HTR-8/SVneo (cell line): ENCODE results near the gene OGDHL.
"Not testable (repeated sequence)": the region's sequence is repeated elsewhere in the genome, so short reads cannot be mapped to it uniquely, and the experiment has no call there.

ENCODE experiments used
- DNase-seq: peaks from one replicate; pipeline ENCODE4 v3.0.0; 2011; ENCODE audit warnings: low spot score, mixed read lengths; ENCODE audit not compliant: insufficient read length
- FAIRE-seq: peaks from 2 replicates; lab custom pipeline; 2011; peaks lifted over from hg19 to GRCh38; lab: Jason Lieb, UNC

OGDHL gene

GRCh38 chr10:49741108-49741995 lies 20.8 kb downstream of the OGDHL start:
- no peak for FAIRE-seq
- no peak for DNase-seq

- DNase-seq (no peak), FAIRE-seq (no peak)
Measured at GRCh38 chr10:49740346-49741107, 21.6 kb downstream of the OGDHL start.

GRCh38 chr10:49739426-49739825 lies 22.7 kb downstream of the OGDHL start:
- FAIRE-seq: no peak
- no peak for DNase-seq

- no peak for DNase-seq
- no peak for FAIRE-seq
Measured at GRCh38 chr10:49738616-49739360, 23.3 kb downstream of the OGDHL start.

GRCh38 chr10:49737474-49738201 lies 24.5 kb downstream of the OGDHL start:
- DNase-seq (no peak), FAIRE-seq (no peak)

- no peak for FAIRE-seq
- DNase-seq: no peak
Measured at GRCh38 chr10:49736564-49737113, 25.5 kb downstream of the OGDHL start.

- DNase-seq: no peak
- no peak for FAIRE-seq
Measured at GRCh38 chr10:49735848-49736563, 26.1 kb downstream of the OGDHL start.

GRCh38 chr10:49735161-49735560 lies 27.0 kb downstream of the OGDHL start:
- FAIRE-seq (no peak), DNase-seq (no peak)

- no peak for DNase-seq
Measured at GRCh38 chr10:49734676-49735075, 27.4 kb downstream of the OGDHL start.

GRCh38 chr10:49733866-49734265 lies 28.3 kb downstream of the OGDHL start:
- no peak for DNase-seq
- no peak for FAIRE-seq

More at GRCh38 chr10:49734676-49735075, 27.4 kb downstream of the OGDHL start:
- no peak for FAIRE-seq

- FAIRE-seq: no peak
- no peak for DNase-seq
Measured at GRCh38 chr10:49726593-49726992, 35.5 kb downstream of the OGDHL start.

GRCh38 chr10:49715157-49715556 lies 47.0 kb downstream of the OGDHL start:
- FAIRE-seq, DNase-seq: not testable (repeated sequence)

- DNase-seq (no peak), FAIRE-seq (no peak)
Measured at GRCh38 chr10:49713266-49713665, 48.9 kb downstream of the OGDHL start.

- FAIRE-seq (no peak), DNase-seq (no peak)
Measured at GRCh38 chr10:49711481-49711880, 50.6 kb downstream of the OGDHL start.

GRCh38 chr10:49710966-49711365 lies 51.2 kb downstream of the OGDHL start:
- FAIRE-seq: no peak
- DNase-seq: no peak

GRCh38 chr10:49709934-49710333 lies 52.2 kb downstream of the OGDHL start:
- DNase-seq: no peak
- FAIRE-seq: no peak

- FAIRE-seq (no peak), DNase-seq (no peak)
Measured at GRCh38 chr10:49707585-49707984, 54.5 kb downstream of the OGDHL start.

GRCh38 chr10:49700997-49701396 lies 61.1 kb downstream of the OGDHL start:
- DNase-seq (no peak), FAIRE-seq (no peak)

GRCh38 chr10:49700211-49700610 lies 61.9 kb downstream of the OGDHL start:
- DNase-seq: no peak

More at GRCh38 chr10:49700211-49700610, 61.9 kb downstream of the OGDHL start:
- no peak for FAIRE-seq
